ENCODE data around the gene S100Z. TPM values are rescaled to one million over a fixed set of nuclear protein-coding genes. Genes with fewer than 3 reads are reported as not detected.

The S100Z gene
- total RNA-seq, 1 experiment from 2014 or later, result not detected

Other genes starting within 250 kb of the S100Z start
- 19.1 and 20.2 TPM in 2 replicates for gene F2RL2, start 226.6 kb upstream of the S100Z start, total RNA-seq (2014; rRNA removed; shearing (Covaris generic))
- 99.3 and 103 TPM in 2 replicates for gene F2R, start 133.9 kb upstream of the S100Z start, total RNA-seq (2014; rRNA removed; shearing (Covaris generic))
- 0.02 TPM in 1 of 2 replicates, not detected in the other for gene F2RL1, start 31.0 kb upstream of the S100Z start, total RNA-seq (2014; rRNA removed; shearing (Covaris generic))
- gene CRHBP, start 103.0 kb downstream of the S100Z start, total RNA-seq (2014; rRNA removed; shearing (Covaris generic)), result not detected in 2 replicates
- 22.9 and 25.4 TPM in 2 replicates for gene AGGF1, start 180.4 kb downstream of the S100Z start, total RNA-seq (2014; rRNA removed; shearing (Covaris generic))
- gene ZBED3, start 237.3 kb downstream of the S100Z start, total RNA-seq (2014; rRNA removed; shearing (Covaris generic)), result 2.8 and 3.8 TPM in 2 replicates